Measurements from ENCODE around the gene HECTD4. TPM values are rescaled to one million over a fixed set of nuclear protein-coding genes. Genes with fewer than 3 reads are reported as not detected.

The HECTD4 gene
- total RNA-seq, 2 donors from 2014 or later = 50.6 to 73.4 TPM

- DNase-seq (ENCODE audit: low spot score) = no peak
- Histone ChIP-seq H3K9me3 (no peaks in the 10 kb centered on the region), H3K27me3 (replicated peaks; ENCODE audit: insufficient read depth) (no peaks in the 10 kb centered on the region), H3K27ac (no peak overlapping the region), H3K4me1 (replicated peaks) (no peaks in the 10 kb centered on the region), H3K36me3 (peaks cover 0 to 12% of the 10 kb centered on the region in 2 donors), H3K4me3 (no peak overlapping the region)
- no peak for TF ChIP-seq CTCF (IDR thresholded peaks at IDR 0.05)
- no peak for TF ChIP-seq POLR2A (IDR thresholded peaks at IDR 0.05)
- intact Hi-C loops (cut with DNase I) = no loop called here
- WGBS = 91% methylated on average over 2 of the region's 2 CpGs
These were observed 202.3 kb downstream of the HECTD4 start for GRCh38 chr12:112179916-112180315.

GRCh38 chr12:112179341-112179740 is 202.9 kb downstream of the HECTD4 start:
- Histone ChIP-seq H3K4me1 (replicated peaks) (no peaks in the 10 kb centered on the region), H3K9me3 (no peaks in the 10 kb centered on the region), H3K27ac (no peak overlapping the region), H3K4me3 (no peak overlapping the region), H3K27me3 (replicated peaks; ENCODE audit: insufficient read depth) (no peaks in the 10 kb centered on the region), H3K36me3 (peaks cover 0 to 9% of the 10 kb centered on the region in 2 donors)
- WGBS = 93% methylated on average over 11 of the region's 11 CpGs
- TF ChIP-seq CTCF (IDR thresholded peaks at IDR 0.05) = no peak
- no peak for TF ChIP-seq POLR2A (IDR thresholded peaks at IDR 0.05)
- no peak for TF ChIP-seq POLR2AphosphoS5 (IDR thresholded peaks at IDR 0.05)
- DNase-seq (ENCODE audit: low spot score) = no peak
- intact Hi-C loops (cut with DNase I) = no loop called here

GRCh38 chr12:112178796-112179195 is 203.4 kb downstream of the HECTD4 start:
- TF ChIP-seq CTCF (IDR thresholded peaks at IDR 0.05) = no peak
- TF ChIP-seq POLR2A (IDR thresholded peaks at IDR 0.05) = no peak
- no peak for TF ChIP-seq POLR2AphosphoS5 (IDR thresholded peaks at IDR 0.05)
- intact Hi-C loops (cut with DNase I) = no loop called here
- Histone ChIP-seq H3K4me1 (replicated peaks) (no peaks in the 10 kb centered on the region), H3K36me3 (peaks cover 0 to 7% of the 10 kb centered on the region in 2 donors), H3K27ac (no peak overlapping the region), H3K4me3 (no peak overlapping the region), H3K9me3 (no peaks in the 10 kb centered on the region), H3K27me3 (replicated peaks; ENCODE audit: insufficient read depth) (no peaks in the 10 kb centered on the region)
- DNase-seq (ENCODE audit: low spot score) = no peak
- WGBS = 91% methylated on average over 13 of the region's 15 CpGs

- intact Hi-C loops (cut with DNase I) = no loop called here
- Histone ChIP-seq H3K4me3 (no peak overlapping the region), H3K27me3 (replicated peaks; ENCODE audit: insufficient read depth) (no peaks in the 10 kb centered on the region), H3K9me3 (no peaks in the 10 kb centered on the region), H3K4me1 (replicated peaks) (no peaks in the 10 kb centered on the region), H3K27ac (no peak overlapping the region), H3K36me3 (peaks cover 0 to 10% of the 10 kb centered on the region in 2 donors)
- TF ChIP-seq CTCF (IDR thresholded peaks at IDR 0.05) (no peak), POLR2A (IDR thresholded peaks at IDR 0.05) (no peak), POLR2AphosphoS5 (IDR thresholded peaks at IDR 0.05) (no peak)
- WGBS = 88% methylated on average over 11 of the region's 11 CpGs
- no peak for DNase-seq (ENCODE audit: low spot score)
These were observed 205.8 kb downstream of the HECTD4 start for GRCh38 chr12:112176321-112177010.
